CD4-positive, alpha-beta T cell treated with Interleukin-12 subunit alpha and Interleukin-12 subunit beta, for 1 hour (primary cell): Measurements from ENCODE around the gene RNLS.

ENCODE experiments used
- DNase-seq: peaks from one replicate; pipeline ENCODE4 v3.0.0-alpha.2; 2020

The RNLS gene

GRCh38 chr10:88245974-88246511 lies 337.1 kb downstream of the RNLS start:
- no peak for DNase-seq

GRCh38 chr10:88244781-88245625 lies 338.1 kb downstream of the RNLS start:
- DNase-seq = no peak

- DNase-seq = no peak
Observed at GRCh38 chr10:88243836-88244730, 339.0 kb downstream of the RNLS start.

- no peak for DNase-seq
Observed at GRCh38 chr10:88243202-88243744, 339.8 kb downstream of the RNLS start.

- no peak for DNase-seq
Observed at GRCh38 chr10:88241501-88241900, 341.6 kb downstream of the RNLS start.

- no peak for DNase-seq
Observed at GRCh38 chr10:88239212-88239611, 343.9 kb downstream of the RNLS start.

- no peak for DNase-seq
Observed at GRCh38 chr10:88238615-88238914, 344.6 kb downstream of the RNLS start.

GRCh38 chr10:88237896-88238614 lies 345.1 kb downstream of the RNLS start:
- no peak for DNase-seq

GRCh38 chr10:88236121-88236743 lies 346.9 kb downstream of the RNLS start:
- DNase-seq = no peak

- DNase-seq = no peak
Observed at GRCh38 chr10:88234297-88234696, 348.8 kb downstream of the RNLS start.

- DNase-seq = no peak
Observed at GRCh38 chr10:88233870-88234269, 349.2 kb downstream of the RNLS start.

GRCh38 chr10:88232983-88233543 lies 350.1 kb downstream of the RNLS start:
- DNase-seq = no peak

- no peak for DNase-seq
Observed at GRCh38 chr10:88232029-88232895, 350.9 kb downstream of the RNLS start.

GRCh38 chr10:88230251-88230650 lies 352.9 kb downstream of the RNLS start:
- no peak for DNase-seq

GRCh38 chr10:88228130-88228529 lies 355.0 kb downstream of the RNLS start:
- no peak for DNase-seq

GRCh38 chr10:88227342-88228018 lies 355.6 kb downstream of the RNLS start:
- DNase-seq = no peak

- DNase-seq = no peak
Observed at GRCh38 chr10:88226891-88227290, 356.2 kb downstream of the RNLS start.

- no peak for DNase-seq
Observed at GRCh38 chr10:88226071-88226659, 357.0 kb downstream of the RNLS start.
